ENCODE results near the gene RASA4B. TPM values are rescaled to one million over a fixed set of nuclear protein-coding genes. Genes with fewer than 3 reads are reported as not detected.

The RASA4B gene
- total RNA-seq, 4 donors from 2014 or later = 4.2 to 39.2 (median 18.5) TPM

DNA sequence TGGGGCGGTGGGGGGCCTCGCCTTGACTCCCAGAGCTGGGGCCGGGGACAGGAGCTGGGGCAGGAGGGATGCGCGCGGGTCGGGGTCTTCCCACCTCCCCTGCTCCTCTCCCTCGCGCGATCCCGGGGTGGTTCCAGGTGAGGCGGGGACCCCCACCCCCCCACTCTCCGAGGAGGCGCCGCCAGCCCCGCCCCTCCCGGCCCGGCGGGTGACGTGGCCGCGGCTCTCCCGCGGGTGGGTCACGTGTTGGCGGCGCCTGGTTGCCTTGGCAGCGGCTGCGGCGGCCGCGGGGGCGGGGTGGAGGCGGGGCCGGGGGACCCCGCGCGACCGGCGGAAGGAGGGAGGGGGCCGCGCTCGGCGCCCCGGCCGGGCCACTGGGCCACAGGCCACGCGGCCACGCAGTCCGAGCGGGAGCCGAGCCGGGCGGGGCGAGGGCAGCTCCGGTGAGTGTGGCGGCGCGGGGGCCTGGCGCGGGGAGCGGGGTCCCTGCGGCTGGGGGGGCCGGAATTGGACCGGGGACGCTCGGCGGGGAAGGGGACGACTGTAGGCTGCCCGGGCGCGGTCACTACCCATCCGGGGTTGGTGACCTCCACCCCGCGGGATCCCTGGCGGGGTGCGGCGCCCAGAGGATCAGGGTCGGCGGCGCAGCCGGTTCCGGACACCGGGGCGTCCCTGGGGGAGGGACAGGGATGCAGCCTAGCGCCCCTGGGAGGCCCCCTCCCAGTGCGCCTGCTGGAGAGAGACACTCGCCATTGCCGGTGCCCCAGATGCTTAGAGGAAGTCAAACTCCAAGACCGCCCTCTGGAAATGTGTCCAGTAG lies 84.1 kb downstream of the RASA4B start, which contains the start of gene ORAI2:
Gene ORAI2 (plus strand): TSS at position 357 of the 820 bp plus-strand sequence. CDS start 5,382 bp downstream, outside the sequence.
- no peak for TF ChIP-seq POLR2A (IDR thresholded peaks at IDR 0.05; ENCODE audit: low read depth)
- TF ChIP-seq POLR2AphosphoS5 (IDR thresholded peaks at IDR 0.05) = peak in 1 of 2 donors; percentile 41
- no peak for DNase-seq (ENCODE audit: extremely low spot score)

More for the DNA sequence above, 84.1 kb downstream of the RASA4B start, which contains the start of gene ORAI2:
- H3K27ac ChIP-seq (replicated peaks in 1 of 4) = peak within 1 kb of the TSS; percentile 42 to 74 (median 68)
- WGBS = 0% methylated on average over 4 of the region's 90 CpGs
- H3K27me3 ChIP-seq = no peaks in the 10 kb centered on the region
- intact Hi-C loops (cut with DNase I) = no loop called here
- peaks cover 14 to 34% (median 30%) of the 10 kb centered on the region in 4 donors for H3K4me1 ChIP-seq
- H3K9me3 ChIP-seq = no peaks in the 10 kb centered on the region
- H3K36me3 ChIP-seq = peaks cover 0 to 8% (median 2%) of the 10 kb centered on the region in 4 donors
- H3K4me3 ChIP-seq = peak within 1 kb of the TSS; percentile 82 to 90 (median 87)

Other genes starting within 250 kb of the RASA4B start
- gene SH2B2, start 230.9 kb downstream of the RASA4B start, total RNA-seq = 10 to 100 TPM in 1 of 4 donors, 1 to 10 TPM in 3; 3.7 to 10.9 (median 8.9) TPM
- gene SPDYE6, start 161.3 kb downstream of the RASA4B start, total RNA-seq = not detected
- 10 to 100 TPM; 14.7 to 21.6 (median 19.2) TPM for gene PRKRIP1, start 121.4 kb downstream of the RASA4B start, total RNA-seq
- 10 to 100 TPM in 3 of 4 donors, 1 to 10 TPM in 1; 6.2 to 16.0 (median 12.3) TPM for gene ORAI2, start 84.2 kb downstream of the RASA4B start, total RNA-seq
- gene ALKBH4, start 52.9 kb downstream of the RASA4B start, total RNA-seq = 10 to 100 TPM in 3 of 4 donors, 1 to 10 TPM in 1; 8.3 to 19.4 (median 16.0) TPM
- 10 to 100 TPM in 3 of 4 donors, 1 to 10 TPM in 1; 10.0 to 32.7 (median 17.0) TPM for gene LRWD1, start 52.8 kb downstream of the RASA4B start, total RNA-seq
- gene POLR2J, start 38.9 kb downstream of the RASA4B start, total RNA-seq = 10 to 100 TPM; 20.7 to 31.1 (median 25.8) TPM
- 1 to 10 TPM; 1.2 to 7.1 (median 2.0) TPM for gene UPK3BL2, start 25.9 kb upstream of the RASA4B start, total RNA-seq
- gene SPDYE2, start 33.4 kb upstream of the RASA4B start, total RNA-seq = not detected
- 10 to 100 TPM in 2 of 4 donors, 1 to 10 TPM in 2; 6.3 to 15.6 (median 11.0) TPM for gene POLR2J3, start 54.8 kb upstream of the RASA4B start, total RNA-seq
- gene RASA4, start 99.0 kb upstream of the RASA4B start, total RNA-seq = 10 to 100 TPM; 32.0 to 73.9 (median 39.7) TPM
- gene UPK3BL1, start 125.0 kb upstream of the RASA4B start, total RNA-seq = 10 to 100 TPM; 15.9 to 36.4 (median 18.6) TPM
- gene SPDYE2B, start 132.5 kb upstream of the RASA4B start, total RNA-seq = not detected
- gene POLR2J2, start 153.9 kb upstream of the RASA4B start, total RNA-seq = 1 to 10 TPM in 3 of 4 donors, under 1 TPM in 1; 0.45 to 3.7 (median 1.9) TPM
- 10 to 100 TPM in 3 of 4 donors, 1 to 10 TPM in 1; 8.3 to 19.5 (median 11.9) TPM for gene FAM185A, start 231.2 kb upstream of the RASA4B start, total RNA-seq